Measurements from ENCODE around the gene RASA3.

Gene RASA3

DNA sequence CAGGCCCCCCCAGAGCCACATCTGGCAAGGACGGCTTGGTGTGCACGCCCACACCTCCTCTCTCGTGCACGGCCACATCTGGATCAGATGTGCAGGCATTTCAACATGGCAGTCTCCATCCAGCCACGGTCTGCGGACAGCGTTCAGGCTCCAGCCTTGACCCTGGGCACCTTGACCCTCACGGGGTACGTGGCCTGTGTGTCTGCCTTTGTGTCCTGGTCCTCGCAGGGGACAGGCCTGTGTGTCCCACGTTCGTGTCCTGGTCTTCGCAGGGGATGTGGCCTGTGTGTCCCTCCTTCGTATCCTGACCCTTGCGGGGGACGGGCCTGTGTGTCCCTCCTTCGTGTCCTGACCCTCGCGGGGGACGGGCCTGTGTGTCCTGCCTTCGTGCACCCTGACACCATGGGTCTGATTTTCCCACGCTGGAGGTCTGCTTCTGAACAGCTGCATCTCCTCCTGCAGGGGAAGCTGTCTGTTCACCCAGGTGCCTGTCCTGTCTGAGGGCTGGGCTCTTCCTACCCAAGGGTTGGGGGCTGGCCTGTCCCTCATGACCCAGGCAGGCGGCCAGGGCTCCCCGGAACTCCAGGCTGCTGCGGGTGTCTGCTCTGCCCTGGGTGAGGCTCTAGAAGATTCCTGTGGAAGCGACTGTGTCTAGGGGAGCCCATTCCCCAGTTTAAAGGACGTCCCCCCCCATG lies 25.3 kb downstream of the RASA3 start:
- DNase-seq (ENCODE audit: low read depth in 1 of 2, low spot score in 1 of 2) = no peak
- no peak for TF ChIP-seq SPI1 (IDR thresholded peaks at IDR 0.05; ENCODE audit: borderline replicate concordance, low read depth)
- H3K27ac ChIP-seq (replicated peaks) = no peak overlapping the region
- H3K4me3 ChIP-seq (replicated peaks; ENCODE audit: insufficient read depth, low read length) = no peak overlapping the region
- H3K27me3 ChIP-seq (ENCODE audit: insufficient read depth, poor library complexity, severe bottlenecking) = no peaks in the 10 kb centered on the region

DNA sequence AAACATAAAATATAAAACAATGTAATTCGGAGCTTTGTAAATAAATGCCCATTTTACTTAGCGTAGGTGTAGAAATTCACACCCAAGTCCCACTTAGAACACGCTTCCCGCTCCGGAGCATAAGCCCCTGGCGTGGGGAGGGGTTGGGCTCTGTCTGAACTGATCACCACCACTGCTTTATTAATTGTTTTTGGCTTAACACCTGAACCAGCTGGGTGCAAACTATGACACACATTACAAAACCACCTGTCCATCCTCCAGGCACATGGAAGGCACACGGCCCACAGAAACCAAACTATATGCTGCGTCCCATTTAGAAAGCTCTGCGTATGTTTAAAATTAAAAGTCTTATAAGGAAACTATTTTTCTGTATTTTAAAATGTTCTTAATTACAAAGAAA lies 25.9 kb downstream of the RASA3 start:
- TF ChIP-seq, protein P1, sequence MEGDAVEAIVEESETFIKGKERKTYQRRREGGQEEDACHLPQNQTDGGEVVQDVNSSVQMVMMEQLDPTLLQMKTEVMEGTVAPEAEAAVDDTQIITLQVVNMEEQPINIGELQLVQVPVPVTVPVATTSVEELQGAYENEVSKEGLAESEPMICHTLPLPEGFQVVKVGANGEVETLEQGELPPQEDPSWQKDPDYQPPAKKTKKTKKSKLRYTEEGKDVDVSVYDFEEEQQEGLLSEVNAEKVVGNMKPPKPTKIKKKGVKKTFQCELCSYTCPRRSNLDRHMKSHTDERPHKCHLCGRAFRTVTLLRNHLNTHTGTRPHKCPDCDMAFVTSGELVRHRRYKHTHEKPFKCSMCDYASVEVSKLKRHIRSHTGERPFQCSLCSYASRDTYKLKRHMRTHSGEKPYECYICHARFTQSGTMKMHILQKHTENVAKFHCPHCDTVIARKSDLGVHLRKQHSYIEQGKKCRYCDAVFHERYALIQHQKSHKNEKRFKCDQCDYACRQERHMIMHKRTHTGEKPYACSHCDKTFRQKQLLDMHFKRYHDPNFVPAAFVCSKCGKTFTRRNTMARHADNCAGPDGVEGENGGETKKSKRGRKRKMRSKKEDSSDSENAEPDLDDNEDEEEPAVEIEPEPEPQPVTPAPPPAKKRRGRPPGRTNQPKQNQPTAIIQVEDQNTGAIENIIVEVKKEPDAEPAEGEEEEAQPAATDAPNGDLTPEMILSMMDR (IDR thresholded peaks at IDR 0.05; ENCODE audit: insufficient read depth, low read length) = no peak
- TF ChIP-seq SPI1 (IDR thresholded peaks at IDR 0.05; ENCODE audit: borderline replicate concordance, low read depth) (no peak), GABPA (IDR thresholded peaks at IDR 0.05; ENCODE audit: low read depth) (no peak), POLR2AphosphoS5 (IDR thresholded peaks at IDR 0.05; ENCODE audit: low read depth) (no peak)
- TF ChIP-seq, protein P2, sequence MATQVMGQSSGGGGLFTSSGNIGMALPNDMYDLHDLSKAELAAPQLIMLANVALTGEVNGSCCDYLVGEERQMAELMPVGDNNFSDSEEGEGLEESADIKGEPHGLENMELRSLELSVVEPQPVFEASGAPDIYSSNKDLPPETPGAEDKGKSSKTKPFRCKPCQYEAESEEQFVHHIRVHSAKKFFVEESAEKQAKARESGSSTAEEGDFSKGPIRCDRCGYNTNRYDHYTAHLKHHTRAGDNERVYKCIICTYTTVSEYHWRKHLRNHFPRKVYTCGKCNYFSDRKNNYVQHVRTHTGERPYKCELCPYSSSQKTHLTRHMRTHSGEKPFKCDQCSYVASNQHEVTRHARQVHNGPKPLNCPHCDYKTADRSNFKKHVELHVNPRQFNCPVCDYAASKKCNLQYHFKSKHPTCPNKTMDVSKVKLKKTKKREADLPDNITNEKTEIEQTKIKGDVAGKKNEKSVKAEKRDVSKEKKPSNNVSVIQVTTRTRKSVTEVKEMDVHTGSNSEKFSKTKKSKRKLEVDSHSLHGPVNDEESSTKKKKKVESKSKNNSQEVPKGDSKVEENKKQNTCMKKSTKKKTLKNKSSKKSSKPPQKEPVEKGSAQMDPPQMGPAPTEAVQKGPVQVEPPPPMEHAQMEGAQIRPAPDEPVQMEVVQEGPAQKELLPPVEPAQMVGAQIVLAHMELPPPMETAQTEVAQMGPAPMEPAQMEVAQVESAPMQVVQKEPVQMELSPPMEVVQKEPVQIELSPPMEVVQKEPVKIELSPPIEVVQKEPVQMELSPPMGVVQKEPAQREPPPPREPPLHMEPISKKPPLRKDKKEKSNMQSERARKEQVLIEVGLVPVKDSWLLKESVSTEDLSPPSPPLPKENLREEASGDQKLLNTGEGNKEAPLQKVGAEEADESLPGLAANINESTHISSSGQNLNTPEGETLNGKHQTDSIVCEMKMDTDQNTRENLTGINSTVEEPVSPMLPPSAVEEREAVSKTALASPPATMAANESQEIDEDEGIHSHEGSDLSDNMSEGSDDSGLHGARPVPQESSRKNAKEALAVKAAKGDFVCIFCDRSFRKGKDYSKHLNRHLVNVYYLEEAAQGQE (IDR thresholded peaks at IDR 0.05; ENCODE audit: insufficient replicate concordance, low read depth) = no peak
- H3K4me3 ChIP-seq (replicated peaks; ENCODE audit: insufficient read depth, low read length) = no peak overlapping the region
- DNase-seq (ENCODE audit: low read depth in 1 of 2, low spot score in 1 of 2) = no peak
- no peak overlapping the region for H3K27ac ChIP-seq (replicated peaks)
- H3K27me3 ChIP-seq (ENCODE audit: insufficient read depth, poor library complexity, severe bottlenecking) = no peaks in the 10 kb centered on the region

DNA sequence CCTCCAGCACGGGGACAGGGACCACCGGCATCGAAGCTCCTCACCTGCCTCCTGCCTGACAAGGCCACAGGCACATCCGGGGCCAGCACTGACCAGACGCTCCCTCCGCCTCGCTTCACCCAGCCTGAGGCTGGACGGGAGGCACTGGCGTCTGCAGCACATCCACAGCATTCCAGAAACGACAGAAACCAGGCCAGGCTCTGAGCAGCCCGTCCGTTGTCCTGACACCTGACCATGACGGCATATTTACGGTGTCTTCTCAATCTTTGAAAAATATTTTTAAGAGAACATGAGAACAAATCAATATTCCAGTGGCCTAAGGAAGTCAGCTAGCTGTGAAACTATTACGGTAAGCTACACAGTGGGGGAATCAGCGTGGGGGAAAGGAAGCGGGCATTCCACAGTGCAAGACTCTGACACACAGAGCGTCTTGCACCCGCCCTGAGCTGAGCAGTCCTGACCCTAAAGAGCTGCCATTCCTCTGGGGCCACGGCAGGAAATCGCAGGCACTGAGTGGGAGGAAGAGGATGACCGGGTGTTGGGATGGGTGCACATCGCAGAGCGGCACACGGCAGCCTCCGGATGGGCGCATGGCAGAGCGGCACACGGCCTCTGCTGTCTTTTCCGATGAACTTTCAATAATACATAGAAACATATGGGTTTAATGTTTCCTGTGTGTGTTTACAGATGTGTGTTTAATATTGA lies 26.8 kb downstream of the RASA3 start:
- Histone ChIP-seq H3K27ac (replicated peaks) (no peak overlapping the region), H3K4me3 (replicated peaks; ENCODE audit: insufficient read depth, low read length) (no peak overlapping the region), H3K27me3 (ENCODE audit: insufficient read depth, poor library complexity, severe bottlenecking) (no peaks in the 10 kb centered on the region)
- DNase-seq (ENCODE audit: low read depth in 1 of 2, low spot score in 1 of 2) = no peak
- TF ChIP-seq, protein P2 (IDR thresholded peaks at IDR 0.05; ENCODE audit: insufficient replicate concordance, low read depth) = no peak
- TF ChIP-seq POLR2AphosphoS5 (IDR thresholded peaks at IDR 0.05; ENCODE audit: low read depth) = no peak
- no peak for TF ChIP-seq SPI1 (IDR thresholded peaks at IDR 0.05; ENCODE audit: borderline replicate concordance, low read depth)
- no peak for TF ChIP-seq GABPA (IDR thresholded peaks at IDR 0.05; ENCODE audit: low read depth)
- TF ChIP-seq, protein P1 (IDR thresholded peaks at IDR 0.05; ENCODE audit: insufficient read depth, low read length) = no peak

DNA sequence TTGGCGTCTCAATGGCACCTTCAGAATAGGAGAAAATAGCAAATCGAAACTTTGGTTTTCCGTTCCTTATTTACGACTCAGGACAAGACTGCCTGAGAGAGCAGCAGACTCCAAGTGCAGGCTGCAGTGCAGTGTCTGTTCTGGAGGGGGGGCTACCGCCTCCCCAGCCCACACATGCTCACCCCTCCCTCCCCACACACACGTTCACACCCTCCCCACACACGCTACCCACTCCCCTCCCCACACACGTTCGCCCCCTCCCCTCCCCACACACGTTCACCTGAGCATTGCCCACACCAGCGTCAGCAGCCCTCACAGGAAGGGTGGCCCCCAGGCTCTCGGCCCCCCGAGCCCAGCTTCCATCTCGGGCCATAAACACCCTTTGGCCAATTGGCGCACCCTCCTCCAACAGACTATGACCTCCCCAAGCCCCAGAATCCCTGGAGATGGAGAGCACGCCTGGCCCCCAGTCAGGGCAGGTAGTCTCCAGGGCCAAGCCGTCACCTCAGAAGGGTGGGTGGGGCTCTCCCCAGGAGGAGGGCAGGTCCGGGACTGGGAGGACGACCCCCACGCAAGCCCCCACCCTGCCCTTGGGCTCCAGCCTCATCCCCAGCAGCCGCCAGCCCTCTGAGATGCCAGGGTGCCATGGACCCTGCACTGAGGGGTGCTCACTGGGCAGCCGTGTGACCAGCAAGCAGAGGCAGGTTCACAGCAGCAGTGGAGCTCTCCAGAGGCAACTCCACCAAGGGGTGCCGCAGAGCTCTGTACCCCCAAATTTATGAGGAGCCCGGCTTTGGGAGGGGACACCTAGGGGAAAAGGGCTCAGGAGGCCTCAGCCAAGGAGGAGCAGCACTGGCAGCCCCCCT lies 27.5 kb downstream of the RASA3 start:
- TF ChIP-seq, protein P2 (IDR thresholded peaks at IDR 0.05; ENCODE audit: insufficient replicate concordance, low read depth) = no peak
- no peak for TF ChIP-seq GABPA (IDR thresholded peaks at IDR 0.05; ENCODE audit: low read depth)
- TF ChIP-seq, protein P1 (IDR thresholded peaks at IDR 0.05; ENCODE audit: insufficient read depth, low read length) = no peak
- TF ChIP-seq SPI1 (IDR thresholded peaks at IDR 0.05; ENCODE audit: borderline replicate concordance, low read depth) = no peak
- H3K4me3 ChIP-seq (replicated peaks; ENCODE audit: insufficient read depth, low read length) = no peak overlapping the region
- no peak overlapping the region for H3K27ac ChIP-seq (replicated peaks)
- H3K27me3 ChIP-seq (ENCODE audit: insufficient read depth, poor library complexity, severe bottlenecking) = no peaks in the 10 kb centered on the region
- DNase-seq (ENCODE audit: low read depth in 1 of 2, low spot score in 1 of 2) = no peak
